Body of pancreas (tissue), 4 donors: ENCODE data around the gene UBE2L5. TPM values are rescaled to one million over a fixed set of nuclear protein-coding genes. Genes with fewer than 3 reads are reported as not detected.
"Not testable (repeated sequence)": the region's sequence is repeated elsewhere in the genome, so short reads cannot be mapped to it uniquely, and the experiment has no call there.

Experiments
- ATAC-seq: fragments of 150-250 bp; one replicate; pipeline ENCODE4 v1.9.1; 2016
- DNase-seq, 4 donors: peaks; one replicate each; pipeline ENCODE4 v3.0.0-alpha.2; 2019
- H3K27ac ChIP-seq, 4 donors: fragments of 200-600 bp; sonication (generic); 1 replicate in 3 of 4; 2 replicates in 1 of 4; pipeline versions ENCODE4 v1.5.1 to v1.6.1; 2016 to 2019; ENCODE audit warnings: mild to moderate bottlenecking in 1 of 4, mixed read lengths in 1 of 4, moderate library complexity in 1 of 4
- H3K27me3 ChIP-seq, 2 donors: fragments of 200-600 bp; sonication (generic); one replicate each; pipeline ENCODE4 v1.6.0; 2016; ENCODE audit warnings: mild to moderate bottlenecking in 1 of 2
- H3K36me3 ChIP-seq, 2 donors: fragments of 200-600 bp; sonication (generic); replicated peaks in 1 of 2; 2 replicates each; pipeline ENCODE4 v1.5.1; 2016; ENCODE audit warnings: low read depth in 2 of 2; ENCODE audit not compliant: insufficient read depth in 1 of 2
- H3K4me1 ChIP-seq: fragments of 200-600 bp; sonication (generic); one replicate; pipeline ENCODE4 v1.6.0; 2016
- H3K4me3 ChIP-seq, 2 donors: fragments of 200-600 bp; sonication (generic); 1 replicate in 1 of 2; 2 replicates in 1 of 2; pipeline ENCODE4 v1.5.1; 2016 to 2019
- H3K9me3 ChIP-seq, 3 donors: fragments of 200-600 bp; sonication (generic); 1 replicate in 2 of 3; 2 replicates in 1 of 3; pipeline ENCODE4 v1.5.1; 2016
- CTCF ChIP-seq, 7 experiments: fragments of 450-650 bp in 4 of 7; fragments of 200-600 bp in 3 of 7; sonication (generic) in 3 of 7; IDR thresholded peaks; one replicate each; pipeline ENCODE4 v1.5.1; 2016 to 2019; ENCODE audit warnings: antibody characterized with exemption in 7 of 7
- POLR2A ChIP-seq, 3 donors: fragments of 450-650 bp; IDR thresholded peaks; one replicate each; pipeline ENCODE4 v1.6.1; 2016; ENCODE audit warnings: antibody characterized with exemption in 3 of 3, mild to moderate bottlenecking in 2 of 3
- WGBS, 2 donors: methylation state at CpG; one replicate each; pipeline ENCODE4 v1.1.5; 2017; 5-methylcytosine and 5-hydroxymethylcytosine counted together
- intact Hi-C: fragments of 100-400 bp; cut with DNase I; formaldehyde crosslinking; loops from one replicate; pipeline ENCODE4 v1.15.1; 2023
- total RNA-seq, 2 donors: library from RNA; depleted of rRNA; stranded (reverse); fragments of >200 nt; gene quantifications; one replicate each; pipeline ENCODE4 v1.1.0, GENCODE V29; 2016

Gene UBE2L5
- total RNA-seq, 2 donors from 2014 or later = not detected

DNA sequence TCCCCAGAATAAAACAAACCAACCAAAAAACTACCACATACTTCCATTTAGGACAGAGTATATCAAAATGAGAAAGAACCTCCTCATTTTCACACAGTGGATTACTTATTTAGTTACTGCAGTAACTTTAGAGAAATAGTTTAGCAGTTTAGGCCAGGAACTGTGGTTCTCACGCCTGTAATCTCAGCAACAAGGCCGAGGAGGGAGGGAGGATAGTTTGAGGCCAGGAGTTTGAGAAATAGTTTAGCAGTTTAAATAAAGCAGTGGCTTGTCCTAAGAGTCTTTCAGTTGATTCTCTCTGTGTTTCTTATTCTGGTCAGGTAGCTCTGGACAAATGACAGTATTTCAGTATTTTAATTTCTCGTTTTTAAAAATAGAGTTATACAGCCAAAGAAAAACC, 34.0 kb downstream of the UBE2L5 start:
- Histone ChIP-seq H3K27ac (no peak overlapping the region), H3K9me3 (no peaks in the 10 kb centered on the region), H3K36me3 (no peaks in the 10 kb centered on the region), H3K4me1 (no peaks in the 10 kb centered on the region), H3K4me3 (no peak overlapping the region), H3K27me3 (no peaks in the 10 kb centered on the region)
- intact Hi-C loops = no loop called here
- TF ChIP-seq POLR2A (IDR thresholded peaks at IDR 0.05) = no peak
- no peak for TF ChIP-seq CTCF (IDR thresholded peaks at IDR 0.05)
- 22 to 25% methylated on average over 3 of the region's 3 CpGs for WGBS, 2 donors
- ATAC-seq (no peak), DNase-seq (no peak)

DNA sequence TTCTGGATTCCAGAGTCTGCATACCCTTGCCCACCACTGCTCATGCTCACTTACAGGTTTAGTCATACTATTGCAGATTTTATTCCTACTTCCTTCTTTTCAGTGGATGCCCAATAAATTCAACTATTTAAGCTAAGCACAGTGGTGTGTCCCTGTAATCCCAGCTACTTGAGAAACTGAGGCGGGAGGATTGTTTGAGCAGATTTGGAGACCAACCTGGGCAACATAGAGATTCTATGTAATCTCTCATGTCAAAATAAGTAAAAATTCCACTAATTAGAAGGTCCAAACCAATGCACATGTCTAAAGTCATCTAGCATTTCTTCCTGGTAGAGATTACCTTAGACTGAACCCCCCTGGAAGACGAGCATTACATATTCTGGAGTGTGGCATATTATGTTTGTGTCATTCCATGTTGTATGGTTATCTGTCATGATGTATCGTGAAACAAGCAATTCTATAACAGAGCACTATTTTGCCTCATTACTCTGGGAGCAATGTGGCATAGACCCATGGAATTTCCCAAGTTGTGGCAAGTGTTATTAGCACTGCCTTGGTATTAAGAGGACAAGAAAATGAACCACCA, 35.1 kb downstream of the UBE2L5 start:
- DNase-seq = no peak

DNA sequence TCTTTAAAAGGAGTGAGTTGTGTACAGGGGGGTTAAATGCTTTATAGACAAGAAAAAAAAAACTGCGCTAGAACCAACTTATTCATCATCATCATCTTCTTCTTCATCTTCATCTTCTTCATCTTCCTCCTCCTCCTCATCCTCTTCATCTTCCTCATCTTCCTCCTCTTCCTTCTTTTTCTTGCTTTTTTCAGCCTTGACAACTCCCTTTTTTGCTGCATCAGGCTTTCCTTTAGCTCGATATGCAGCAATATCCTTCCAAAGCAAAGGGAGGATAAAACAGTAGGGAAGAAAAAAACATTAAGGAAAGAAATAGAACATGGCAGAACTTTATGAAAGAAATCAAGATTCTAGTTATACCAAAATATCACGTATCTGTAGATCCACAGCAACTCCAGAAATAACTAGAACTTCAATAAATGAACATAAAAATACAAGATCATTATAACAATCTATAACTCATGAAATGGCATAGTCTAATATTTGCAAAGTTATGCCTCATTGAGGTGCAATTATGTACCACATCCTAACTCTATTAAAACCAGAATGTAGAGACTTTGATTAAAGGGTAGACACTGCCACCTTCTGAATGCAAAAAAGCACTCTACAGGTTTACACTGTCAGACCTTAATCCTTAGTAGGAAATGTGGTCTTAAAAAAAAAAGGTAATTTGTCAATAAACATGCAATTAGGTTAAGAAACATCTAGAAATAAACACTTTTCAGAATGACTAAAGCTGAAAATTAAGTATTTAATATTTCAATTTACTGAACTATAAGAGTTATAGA, 39.2 kb downstream of the UBE2L5 start:
- not testable (repeated sequence) for ATAC-seq, H3K27ac ChIP-seq
- intact Hi-C loops = loop anchor here (10.0 kb wide), 1 partner anchor 153 kb away; the partner anchor contains the start of gene USPL1

More for the DNA sequence above, 35.1 kb downstream of the UBE2L5 start:
- ATAC-seq = no peak
- intact Hi-C loops = no loop called here
- Histone ChIP-seq H3K9me3 (no peaks in the 10 kb centered on the region), H3K4me3 (no peak overlapping the region), H3K27me3 (no peaks in the 10 kb centered on the region), H3K36me3 (peaks cover 0 to 3% of the 10 kb centered on the region in 2 donors), H3K4me1 (peaks cover 7% of the 10 kb centered on the region), H3K27ac (no peak overlapping the region)
- TF ChIP-seq CTCF (IDR thresholded peaks at IDR 0.05) = no peak
- TF ChIP-seq POLR2A (IDR thresholded peaks at IDR 0.05) = no peak
- 62 to 81% methylated on average over 3 of the region's 3 CpGs for WGBS, 2 donors

GRCh38 chr13:30463787-30464495, 41.6 kb downstream of the UBE2L5 start:
- TF ChIP-seq POLR2A (IDR thresholded peaks at IDR 0.05) (peak in 2 of 3 donors; percentile 52 to 57), CTCF (IDR thresholded peaks at IDR 0.05) (peak in 1 of 7 experiments; percentile 12)

More for the DNA sequence above, 39.2 kb downstream of the UBE2L5 start:
- not testable (repeated sequence) for H3K9me3 ChIP-seq, H3K27me3 ChIP-seq, H3K4me3 ChIP-seq, DNase-seq, H3K36me3 ChIP-seq
- peak in 6 of 7 experiments; percentile 10 to 57 (median 48) for TF ChIP-seq CTCF (IDR thresholded peaks at IDR 0.05)
- WGBS, 2 donors = 83 to 92% methylated on average over 3 of the region's 3 CpGs
- peaks cover 23% of the 10 kb centered on the region for H3K4me1 ChIP-seq

More at GRCh38 chr13:30463787-30464495, 41.6 kb downstream of the UBE2L5 start:
- H3K4me1 ChIP-seq = peaks cover 23% of the 10 kb centered on the region
- H3K4me3 ChIP-seq = peak overlapping the region in 1 of 2 donors; percentile 22
- DNase-seq (peak; percentile 66 to 74 (median 70)), ATAC-seq (peak; percentile 28)
- H3K27me3 ChIP-seq = no peaks in the 10 kb centered on the region
- H3K36me3 ChIP-seq = peaks cover 0 to 3% of the 10 kb centered on the region in 2 donors
- H3K27ac ChIP-seq = peak overlapping the region; percentile 97 to 99 (median 98)
- no peaks in the 10 kb centered on the region for H3K9me3 ChIP-seq
- 0 to 1% methylated on average over 23 to 32 of the region's 32 CpGs for WGBS, 2 donors
- intact Hi-C loops = loop anchor here (10.0 kb wide), 1 partner anchor 151 kb away; the partner anchor contains the start of gene USPL1
